K562 (cell line): ENCODE data around the gene USP10. TPM values are rescaled to one million over a fixed set of nuclear protein-coding genes. Genes with fewer than 3 reads are reported as not detected.

Source experiments
- ATAC-seq: fragments of 200-7000 bp; cut with Tn5 transposase; 3 replicates; pipeline ENCODE4 v1.9.1; 2020; ENCODE audit warnings: moderate library complexity
- BruUV-seq: library from RNA; stranded (reverse); fragments of 400-500 nt; replicated peaks from 2 replicates; lab custom pipeline; 2021; lab: Mats Ljungman, UMichigan
- CTCF ChIA-PET: fragments of 300-600 bp; formaldehyde crosslinking; extraction: SDS; loops from one replicate; lab custom pipeline; 2021; ENCODE audit warnings: low intra/inter-chr PET ratio; lab: Yijun Ruan, JAX
- POLR2A ChIA-PET: fragments of 300-600, 350-650 bp; sonication (Branson Sonifier 250); formaldehyde crosslinking; extraction: SDS; loops from one replicate; lab custom pipeline; 2021; ENCODE audit warnings: antibody characterized with exemption, inconsistent platforms; lab: Yijun Ruan, JAX
- DNase-seq, 4 experiments: peaks; one replicate each; pipeline versions ENCODE4 v3.0.0 to v3.0.0-alpha.2; 2011 to 2018; ENCODE audit warnings: low spot score in 3 of 4, mixed read lengths in 3 of 4; ENCODE audit errors: extremely low read depth in 1 of 4
- FAIRE-seq: peaks from 2 replicates; lab custom pipeline; 2011; peaks lifted over from hg19 to GRCh38; lab: Jason Lieb, UNC
- H2AFZ ChIP-seq: 2 replicates; pipeline ENCODE4 v1.6.0; 2011; ENCODE audit warnings: low read depth, low read length, control low read depth, inconsistent platforms
- H3K27ac ChIP-seq: fragments of 200-600 bp; 3 replicates; pipeline ENCODE4 v1.8.0; 2011; ENCODE audit warnings: low read depth, mild to moderate bottlenecking, control low read depth, inconsistent platforms, low read length, moderate library complexity, mixed read lengths; ENCODE audit errors: extremely low read depth
- H3K27me3 ChIP-seq, 2 experiments: fragments of 300-600 bp in 1 of 2; 2 replicates in 1 of 2; 3 replicates in 1 of 2; pipeline versions ENCODE4 v1.6.0 to v1.8.0; 2011; ENCODE audit warnings: inconsistent platforms in 2 of 2, low read length in 2 of 2, mild to moderate bottlenecking in 1 of 2, mixed read lengths in 1 of 2, moderate library complexity in 1 of 2; ENCODE audit not compliant: control insufficient read depth in 2 of 2, insufficient read depth in 2 of 2
- H3K36me3 ChIP-seq: fragments of 300-600 bp; 3 replicates; pipeline ENCODE4 v1.8.0; 2011; ENCODE audit warnings: mild to moderate bottlenecking, low read length, inconsistent platforms; ENCODE audit not compliant: control insufficient read depth, insufficient read depth
- H3K4me1 ChIP-seq, 2 experiments: fragments of 200-600 bp in 1 of 2; replicated peaks in 1 of 2; 2 replicates in 1 of 2; 3 replicates in 1 of 2; pipeline versions ENCODE4 v1.5.1 to v1.8.0; 2011; ENCODE audit warnings: inconsistent platforms in 2 of 2, low read length in 2 of 2, mild to moderate bottlenecking in 1 of 2, mixed read lengths in 1 of 2, moderate library complexity in 1 of 2; ENCODE audit not compliant: control insufficient read depth in 2 of 2, insufficient read depth in 2 of 2
- H3K4me2 ChIP-seq: 2 replicates; pipeline ENCODE4 v1.6.1; 2011; ENCODE audit warnings: low read length, control low read depth, inconsistent platforms, mixed read lengths; ENCODE audit not compliant: insufficient read depth
- H3K4me3 ChIP-seq: fragments of 200-600 bp; sonication (generic), shearing (Covaris generic); 2 replicates; pipeline ENCODE4 v1.5.1; 2016; ENCODE audit warnings: control low read depth, inconsistent platforms
- H3K79me2 ChIP-seq: fragments of 200-600 bp; 3 replicates; pipeline ENCODE4 v1.8.0; 2011; ENCODE audit warnings: low read length, inconsistent platforms; ENCODE audit not compliant: control insufficient read depth, insufficient read depth
- H3K9ac ChIP-seq, 2 experiments: 2 replicates each; pipeline versions ENCODE4 v1.6.0 to v1.6.1; 2011; ENCODE audit warnings: low read depth in 2 of 2, low read length in 2 of 2, control low read depth in 1 of 2, inconsistent platforms in 1 of 2, mild to moderate bottlenecking in 1 of 2, mixed read lengths in 1 of 2; ENCODE audit not compliant: insufficient read depth in 1 of 2
- H3K9me1 ChIP-seq: one replicate; pipeline ENCODE4 v1.6.0; 2011; ENCODE audit warnings: inconsistent platforms, mild to moderate bottlenecking, low read length, moderate library complexity; ENCODE audit not compliant: control insufficient read depth, insufficient read depth
- H3K9me3 ChIP-seq: replicated peaks from 2 replicates; pipeline ENCODE4 v1.5.1; 2011; ENCODE audit warnings: low read depth, low read length, inconsistent platforms; ENCODE audit not compliant: control insufficient read depth, insufficient read depth
- H4K20me1 ChIP-seq: replicated peaks from 2 replicates; pipeline ENCODE4 v1.6.1; 2011; ENCODE audit warnings: low read length, inconsistent platforms, mixed read lengths; ENCODE audit not compliant: control insufficient read depth, insufficient read depth
- BRD9 ChIP-seq: fragments of 450-650 bp; IDR thresholded peaks from 2 replicates; pipeline ENCODE4 v1.6.1; 2018; ENCODE audit warnings: low read depth; ENCODE audit not compliant: partially characterized antibody
- CCNT2 ChIP-seq: IDR thresholded peaks from 2 replicates; pipeline ENCODE4 v1.6.1; 2011; ENCODE audit warnings: borderline replicate concordance, low read depth, mild to moderate bottlenecking, moderate library complexity, mixed read lengths, low read length; ENCODE audit not compliant: insufficient read length; ENCODE audit errors: extremely low read depth
- DPF2 ChIP-seq: fragments of 450-650 bp; IDR thresholded peaks from 2 replicates; pipeline ENCODE4 v1.6.1; 2016
- FIP1L1 ChIP-seq: fragments of 200-400 bp; formaldehyde crosslinking; IDR thresholded peaks from 2 replicates; pipeline ENCODE4 v1.6.1; 2018; ENCODE audit warnings: mild to moderate bottlenecking, low read depth, low read length; ENCODE audit not compliant: poor library complexity, severe bottlenecking
- FOXA3 ChIP-seq, 2 experiments: fragments of 450-650 bp in 1 of 2; sonication (generic) in 1 of 2; formaldehyde crosslinking; IDR thresholded peaks in 1 of 2; conservative IDR thresholded peaks in 1 of 2; 2 replicates each; pipeline versions ENCODE4 v1.4.0 to v1.8.0; 2020 to 2022; ENCODE audit warnings: mild to moderate bottlenecking in 2 of 2, missing genetic modification reagents in 1 of 2
- GABPB2 ChIP-seq: fragments of 250-450 bp; sonication (Bioruptor Pico); conservative IDR thresholded peaks from 2 replicates; pipeline ENCODE4 v1.5.1; 2021; ENCODE audit warnings: mild to moderate bottlenecking
- NR4A1 ChIP-seq, 2 experiments: fragments of 250-450 bp in 1 of 2; fragments of 450-650 bp in 1 of 2; sonication (Bioruptor Pico) in 1 of 2; IDR thresholded peaks; 2 replicates each; pipeline versions ENCODE4 v1.4.0 to v1.6.1; 2016 to 2020; ENCODE audit warnings: mild to moderate bottlenecking in 2 of 2, missing compliant biosample characterization in 1 of 2, missing genetic modification characterization in 1 of 2, moderate library complexity in 1 of 2
- PHB2 ChIP-seq: fragments of 450-650 bp; IDR thresholded peaks from 2 replicates; pipeline ENCODE4 v1.6.1; 2017; ENCODE audit warnings: low read depth
- POLR2A ChIP-seq: fragments of 450-650 bp; conservative IDR thresholded peaks from 2 replicates; pipeline ENCODE4 v1.6.1; 2016
- RBM34 ChIP-seq: fragments of 200-400 bp; formaldehyde crosslinking; IDR thresholded peaks from 2 replicates; pipeline ENCODE4 v1.6.1; 2018; ENCODE audit warnings: low read length, borderline replicate concordance; ENCODE audit not compliant: insufficient read depth
- SMARCA5 ChIP-seq: fragments of 450-650 bp; IDR thresholded peaks from 2 replicates; pipeline ENCODE4 v1.6.1; 2016
- TCF7L2 ChIP-seq: fragments of 150-350 bp; IDR thresholded peaks from 2 replicates; pipeline ENCODE4 v1.6.1; 2016; ENCODE audit warnings: low read depth, mild to moderate bottlenecking, low read length, moderate library complexity
- WGBS: fragments of 100-300 bp; shearing (Covaris generic); methylation state at CpG from one replicate; pipeline ENCODE4 v1.1.6; 2016; ENCODE audit warnings: low coverage, mixed read lengths; ENCODE audit not compliant: insufficient coverage; ENCODE audit errors: missing lambda C conversion rate; 5-methylcytosine and 5-hydroxymethylcytosine counted together
- in situ Hi-C: fragments of 300-500 bp; cut with MboI; formaldehyde crosslinking; loops from 4 replicates; pipeline ENCODE4 v1.15.0; 2018; ENCODE audit warnings: inconsistent platforms, mixed read lengths
- intact Hi-C: fragments of 100-400 bp; cut with micrococcal nuclease; formaldehyde crosslinking; loops from 2 replicates; pipeline ENCODE4 v1.14.2; 2022
- polyA plus RNA-seq, 8 experiments: library from polyadenylated mRNA; depleted of rRNA in 4 of 8; stranded (reverse) in 5 of 8; unstranded in 3 of 8; fragments of >200 nt; fragmentation: Nextera tagmentation in 2 of 8; fragmentation: Illumina TruSeq in 1 of 8; extraction: Ambion mirVana in 2 of 8; extraction: Trizol in 1 of 8; gene quantifications; 2 replicates each; pipeline versions ENCODE4 v1.2.1 to v1.2.3, GENCODE V29; 2011 to 2014; ENCODE audit warnings: inconsistent platforms in 1 of 8, missing spikeins in 1 of 8
- total RNA-seq, 7 experiments: library from RNA; depleted of rRNA in 6 of 7; stranded (reverse); fragments of >200 nt in 6 of 7; fragmentation: Illumina TruSeq in 2 of 7; extraction: Trizol in 2 of 7; gene quantifications; 2 replicates each; pipeline versions ENCODE4 v1.2.1 to v1.2.3, GENCODE V29; 2011 to 2021; ENCODE audit warnings: low replicate concordance in 1 of 7
- TF ChIP-seq, protein P1 (sequence below): fragments of 250-450 bp; sonication (Bioruptor Pico); IDR thresholded peaks from 2 replicates; pipeline ENCODE4 v1.8.0; 2022; ENCODE audit warnings: inconsistent platforms
- TF ChIP-seq, protein P2 (sequence below): sonication (generic); formaldehyde crosslinking; IDR thresholded peaks from 2 replicates; pipeline ENCODE4 v1.9.0; 2022; ENCODE audit warnings: mild to moderate bottlenecking, missing genetic modification reagents
- TF ChIP-seq, protein P3 (sequence below), 3 experiments: fragments of 200-800 bp in 1 of 3; sonication (Bioruptor generic) in 1 of 3; sonication (generic) in 1 of 3; formaldehyde crosslinking in 1 of 3; IDR thresholded peaks; 2 replicates each; pipeline versions ENCODE4 v1.6.1 to v1.8.0; 2016 to 2022; ENCODE audit warnings: mild to moderate bottlenecking in 2 of 3, missing compliant biosample characterization in 2 of 3, missing genetic modification characterization in 2 of 3, missing genetic modification reagents in 1 of 3

USP10 gene
- total and polyA plus RNA-seq, 9 of the 15 experiments (the other 6 are each of a cell fraction or from before 2014, with no cell fraction given), result 61.7 to 197 (median 116) TPM

DNA sequence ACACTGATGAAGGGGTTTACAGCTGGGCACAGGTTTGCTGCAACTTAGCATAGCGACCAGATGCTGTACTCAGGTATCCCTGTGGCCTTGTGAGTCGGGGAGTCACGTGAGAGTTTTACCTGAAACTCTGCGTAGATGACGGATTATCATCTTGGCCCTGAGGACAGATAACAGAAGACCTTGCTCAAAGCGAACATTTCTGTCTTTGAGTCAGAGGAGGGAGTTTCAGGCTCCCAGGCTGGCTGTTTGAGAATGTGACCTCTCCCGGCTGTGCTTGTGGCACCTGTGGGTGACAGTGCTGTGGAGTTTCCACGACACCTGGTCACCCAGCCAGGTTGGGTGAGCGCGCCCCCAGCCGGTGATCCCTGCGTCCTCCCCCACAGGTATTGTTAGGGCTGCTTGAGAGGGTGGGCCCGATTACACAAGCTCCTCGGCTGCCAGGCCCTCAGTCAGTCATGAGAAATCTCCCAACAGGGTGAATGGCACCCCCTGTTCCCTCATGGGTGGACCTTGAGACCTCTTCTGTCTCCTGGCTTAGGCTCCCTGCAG, 75.5 kb downstream of the USP10 start:
- CTCF ChIA-PET, result no interaction called here
- peaks cover 91% of the 10 kb centered on the region for H3K36me3 ChIP-seq
- WGBS, result 93% methylated on average over 14 of the region's 14 CpGs

DNA sequence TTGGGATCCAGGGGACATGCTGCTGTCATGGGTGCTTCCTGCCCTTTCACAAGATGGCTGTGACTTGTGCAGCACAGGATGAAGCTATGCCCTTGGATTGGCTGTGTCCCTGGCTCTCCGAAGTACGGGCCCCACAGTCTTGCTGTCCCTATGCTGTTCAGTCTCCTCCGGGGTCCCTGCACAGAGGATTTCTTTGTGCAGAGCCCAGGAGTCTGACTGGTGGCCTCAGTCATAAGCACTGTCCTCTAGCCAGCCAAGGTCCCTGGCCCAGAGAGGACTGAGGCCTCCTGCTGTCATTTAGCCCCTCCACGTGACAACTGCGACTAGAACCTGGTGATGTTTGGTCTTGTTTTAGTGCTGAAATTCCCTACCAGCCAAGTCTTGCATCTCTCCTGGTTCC, 77.6 kb downstream of the USP10 start:
- Histone ChIP-seq H3K79me2 (no peaks in the 10 kb centered on the region), H3K27ac (no peak overlapping the region), H3K9ac (no peak overlapping the region), H2AFZ (no peak overlapping the region), H3K4me2 (no peak overlapping the region), H3K36me3 (peaks cover 77% of the 10 kb centered on the region), H3K27me3 (no peaks in the 10 kb centered on the region), H3K9me1 (no peaks in the 10 kb centered on the region), H3K4me3 (no peak overlapping the region), H3K4me1 (0 out of 5 replicates have a peak, but pooled peaks cover 0 to 2% of the 10 kb centered on the region in 2 experiments), H3K9me3 (no peaks in the 10 kb centered on the region), H4K20me1 (no peaks in the 10 kb centered on the region)
- in situ Hi-C loops (no loop called here), intact Hi-C loops (no loop called here)
- CTCF ChIA-PET, result no interaction called here
- FAIRE-seq, result no peak
- no TSS peak for BruUV-seq
- DNase-seq, result no peak
- no peak for ATAC-seq
- 93% methylated on average over 5 of the region's 5 CpGs for WGBS
- POLR2A ChIA-PET, result no interaction called here
- TF ChIP-seq DPF2, result no peak
- no peak for TF ChIP-seq GABPB2 (CRISPR knock-in tag)
- no peak for TF ChIP-seq FOXA3 (CRISPR knock-in tag; conservative IDR thresholded peaks at IDR 0.05 in 1 of 2, IDR thresholded peaks at IDR 0.05 in 1 of 2)
- TF ChIP-seq TCF7L2, result no peak
- TF ChIP-seq, protein P1, sequence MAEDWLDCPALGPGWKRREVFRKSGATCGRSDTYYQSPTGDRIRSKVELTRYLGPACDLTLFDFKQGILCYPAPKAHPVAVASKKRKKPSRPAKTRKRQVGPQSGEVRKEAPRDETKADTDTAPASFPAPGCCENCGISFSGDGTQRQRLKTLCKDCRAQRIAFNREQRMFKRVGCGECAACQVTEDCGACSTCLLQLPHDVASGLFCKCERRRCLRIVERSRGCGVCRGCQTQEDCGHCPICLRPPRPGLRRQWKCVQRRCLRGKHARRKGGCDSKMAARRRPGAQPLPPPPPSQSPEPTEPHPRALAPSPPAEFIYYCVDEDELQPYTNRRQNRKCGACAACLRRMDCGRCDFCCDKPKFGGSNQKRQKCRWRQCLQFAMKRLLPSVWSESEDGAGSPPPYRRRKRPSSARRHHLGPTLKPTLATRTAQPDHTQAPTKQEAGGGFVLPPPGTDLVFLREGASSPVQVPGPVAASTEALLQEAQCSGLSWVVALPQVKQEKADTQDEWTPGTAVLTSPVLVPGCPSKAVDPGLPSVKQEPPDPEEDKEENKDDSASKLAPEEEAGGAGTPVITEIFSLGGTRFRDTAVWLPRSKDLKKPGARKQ (CRISPR knock-in tag), result no peak
- TF ChIP-seq, protein P2, sequence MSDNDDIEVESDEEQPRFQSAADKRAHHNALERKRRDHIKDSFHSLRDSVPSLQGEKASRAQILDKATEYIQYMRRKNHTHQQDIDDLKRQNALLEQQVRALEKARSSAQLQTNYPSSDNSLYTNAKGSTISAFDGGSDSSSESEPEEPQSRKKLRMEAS (CRISPR knock-in tag), result no peak
- no peak for TF ChIP-seq NR4A1 (CRISPR knock-in tag; IDR thresholded peaks at IDR 0.05)
- no peak for TF ChIP-seq NR4A1 (tag; IDR thresholded peaks at IDR 0.05)
- no peak for TF ChIP-seq BRD9
- no peak for TF ChIP-seq FIP1L1
- TF ChIP-seq POLR2A, result no peak

More for the DNA sequence above, 75.5 kb downstream of the USP10 start:
- no peaks in the 10 kb centered on the region for H3K27me3 ChIP-seq
- no peak overlapping the region for H3K9ac ChIP-seq
- in situ Hi-C loops (no loop called here), intact Hi-C loops (no loop called here)
- no peaks in the 10 kb centered on the region for H3K9me3 ChIP-seq
- H2AFZ ChIP-seq, result no peak overlapping the region
- TF ChIP-seq PHB2, result no peak
- TF ChIP-seq SMARCA5, result no peak
- TF ChIP-seq RBM34, result no peak
- TF ChIP-seq, protein P3, sequence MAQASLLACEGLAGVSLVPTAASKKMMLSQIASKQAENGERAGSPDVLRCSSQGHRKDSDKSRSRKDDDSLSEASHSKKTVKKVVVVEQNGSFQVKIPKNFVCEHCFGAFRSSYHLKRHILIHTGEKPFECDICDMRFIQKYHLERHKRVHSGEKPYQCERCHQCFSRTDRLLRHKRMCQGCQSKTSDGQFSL (CRISPR knock-in tag; IDR thresholded peaks at IDR 0.05), result no peak
- TF ChIP-seq, protein P3 (tag; IDR thresholded peaks at IDR 0.05), result no peak
- no peak for TF ChIP-seq CCNT2
- FAIRE-seq (no peak), ATAC-seq (no peak), DNase-seq (no peak)
- H3K79me2 ChIP-seq, result no peaks in the 10 kb centered on the region
- no peaks in the 10 kb centered on the region for H3K9me1 ChIP-seq
- H3K4me2 ChIP-seq, result no peak overlapping the region
- H3K27ac ChIP-seq, result no peak overlapping the region
- H4K20me1 ChIP-seq, result no peaks in the 10 kb centered on the region
- 0 out of 5 replicates have a peak, but pooled peaks cover 0 to 2% of the 10 kb centered on the region in 2 experiments for H3K4me1 ChIP-seq
- POLR2A ChIA-PET, result interaction anchor here (0.6 kb wide), 1 partner anchor 280 kb away, joined by 5 read pairs; no protein-coding TSS in a partner anchor
- H3K4me3 ChIP-seq, result no peak overlapping the region
- BruUV-seq, result no TSS peak
